Mesenchymal stem cell (in vitro differentiated cells and primary cell): ENCODE measurements around the gene CDC73.

ENCODE experiments used
- small RNA-seq: library from polyadenylated mRNA; stranded (forward); fragments of <200 nt; extraction: miRNeasy Mini kit (QIAGEN cat#:217004); gene quantifications from one replicate; pipeline ENCODE3, GENCODE V24; 2013; ENCODE audit warnings: low read depth

CDC73 gene

Small RNA genes lying within 50 kb of the gene (small RNA-seq; reads per million reads assigned to genes)
- 2.9 reads per million, percentile 12 among the genes with 10 or more reads in this experiment for gene MIR1278
